Effector memory CD8-positive, alpha-beta T cell (primary cell): ENCODE data around the gene LYRM2.
A peak's percentile ranks its signal among the peaks of the same experiment; 100 is the strongest.
"Not testable (repeated sequence)": the region's sequence is repeated elsewhere in the genome, so short reads cannot be mapped to it uniquely, and the experiment has no call there.

Experiments used
- ATAC-seq: fragments of 150-1000 bp; cut with Tn5 transposase; replicated peaks from 2 replicates; pipeline ENCODE4 v1.10.0; 2021; ENCODE audit warnings: mild to moderate bottlenecking, moderate library complexity
- DNase-seq, 3 experiments: peaks; one replicate each; pipeline ENCODE4 v3.0.0; 2021
- H3K27ac Mint-ChIP-seq, 2 donors: one replicate each; pipeline ENCODE4 v1.8.0; 2022; ENCODE audit warnings: mild to moderate bottlenecking in 2 of 2, mixed read lengths in 2 of 2, moderate library complexity in 2 of 2
- H3K27me3 Mint-ChIP-seq, 2 donors: one replicate each; pipeline ENCODE4 v1.8.0; 2022; ENCODE audit warnings: mixed read lengths in 2 of 2
- H3K36me3 Mint-ChIP-seq: one replicate; pipeline ENCODE4 v1.8.0; 2022; ENCODE audit warnings: mild to moderate bottlenecking, moderate library complexity, mixed read lengths; ENCODE audit not compliant: insufficient read depth
- H3K4me1 Mint-ChIP-seq, 2 donors: one replicate each; pipeline ENCODE4 v1.8.0; 2022; ENCODE audit warnings: low read depth in 2 of 2, mixed read lengths in 2 of 2
- H3K4me3 Mint-ChIP-seq, 2 donors: one replicate each; pipeline ENCODE4 v1.8.0; 2022; ENCODE audit warnings: mild to moderate bottlenecking in 2 of 2, mixed read lengths in 2 of 2, moderate library complexity in 2 of 2
- H3K9me3 Mint-ChIP-seq, 2 donors: one replicate each; pipeline ENCODE4 v1.8.0; 2022; ENCODE audit warnings: mixed read lengths in 2 of 2

Gene LYRM2

GRCh38 chr6:89667872-89668556 is 29.5 kb upstream of the LYRM2 start:
- Mint-ChIP-seq H3K27ac (peak overlapping the region in 1 of 2 donors; percentile 21), H3K4me3 (no peak overlapping the region), H3K36me3 (peaks cover 47% of the 10 kb centered on the region), H3K4me1 (no peaks in the 10 kb centered on the region), H3K9me3 (no peaks in the 10 kb centered on the region), H3K27me3 (no peaks in the 10 kb centered on the region)
- ATAC-seq (no peak), DNase-seq (no peak)

GRCh38 chr6:89662659-89663223 is 24.2 kb upstream of the LYRM2 start:
- ATAC-seq (no peak), DNase-seq (no peak)
- H3K4me1 Mint-ChIP-seq: no peaks in the 10 kb centered on the region
- H3K9me3 Mint-ChIP-seq: no peaks in the 10 kb centered on the region
- H3K36me3 Mint-ChIP-seq: peaks cover 49% of the 10 kb centered on the region
- H3K27ac Mint-ChIP-seq: no peak overlapping the region
- H3K4me3 Mint-ChIP-seq: no peak overlapping the region
- H3K27me3 Mint-ChIP-seq: no peaks in the 10 kb centered on the region

- Mint-ChIP-seq H3K9me3 (no peaks in the 10 kb centered on the region), H3K27me3 (no peaks in the 10 kb centered on the region), H3K4me1 (no peaks in the 10 kb centered on the region), H3K4me3 (no peak overlapping the region), H3K36me3 (peaks cover 53% of the 10 kb centered on the region), H3K27ac (no peak overlapping the region)
- DNase-seq: no peak
- ATAC-seq: no peak
Observed at GRCh38 chr6:89661559-89661958, 23.0 kb upstream of the LYRM2 start.

- no peak for ATAC-seq
- H3K4me1 Mint-ChIP-seq: no peaks in the 10 kb centered on the region
- DNase-seq: no peak
- H3K36me3 Mint-ChIP-seq: peaks cover 56% of the 10 kb centered on the region
- no peaks in the 10 kb centered on the region for H3K27me3 Mint-ChIP-seq
- no peak overlapping the region for H3K4me3 Mint-ChIP-seq
- H3K9me3 Mint-ChIP-seq: no peaks in the 10 kb centered on the region
- H3K27ac Mint-ChIP-seq: no peak overlapping the region
Observed at GRCh38 chr6:89660981-89661380, 22.4 kb upstream of the LYRM2 start.

- H3K4me1 Mint-ChIP-seq: no peaks in the 10 kb centered on the region
- ATAC-seq (no peak), DNase-seq (no peak)
- no peak overlapping the region for H3K4me3 Mint-ChIP-seq
- no peak overlapping the region for H3K27ac Mint-ChIP-seq
- no peaks in the 10 kb centered on the region for H3K9me3 Mint-ChIP-seq
- H3K27me3 Mint-ChIP-seq: no peaks in the 10 kb centered on the region
- peaks cover 54% of the 10 kb centered on the region for H3K36me3 Mint-ChIP-seq
Observed at GRCh38 chr6:89657445-89658158, 19.1 kb upstream of the LYRM2 start.

- no peaks in the 10 kb centered on the region for H3K27me3 Mint-ChIP-seq
- H3K9me3 Mint-ChIP-seq: no peaks in the 10 kb centered on the region
- DNase-seq (no peak), ATAC-seq (no peak)
- H3K4me3 Mint-ChIP-seq: no peak overlapping the region
- H3K27ac Mint-ChIP-seq: no peak overlapping the region
- H3K4me1 Mint-ChIP-seq: no peaks in the 10 kb centered on the region
- H3K36me3 Mint-ChIP-seq: peaks cover 75% of the 10 kb centered on the region
Observed at GRCh38 chr6:89655122-89655521, 16.6 kb upstream of the LYRM2 start.

- no peaks in the 10 kb centered on the region for H3K4me1 Mint-ChIP-seq
- H3K27me3 Mint-ChIP-seq: no peaks in the 10 kb centered on the region
- ATAC-seq: no peak
- no peak overlapping the region for H3K4me3 Mint-ChIP-seq
- no peaks in the 10 kb centered on the region for H3K9me3 Mint-ChIP-seq
- no peak for DNase-seq
- H3K27ac Mint-ChIP-seq: no peak overlapping the region
- H3K36me3 Mint-ChIP-seq: peaks cover 70% of the 10 kb centered on the region
Observed at GRCh38 chr6:89650579-89650978, 12.0 kb upstream of the LYRM2 start.

GRCh38 chr6:89649682-89650081 is 11.1 kb upstream of the LYRM2 start:
- Mint-ChIP-seq H3K27ac (no peak overlapping the region), H3K4me3 (no peak overlapping the region), H3K36me3 (peaks cover 71% of the 10 kb centered on the region), H3K9me3 (no peaks in the 10 kb centered on the region), H3K4me1 (no peaks in the 10 kb centered on the region), H3K27me3 (no peaks in the 10 kb centered on the region)
- DNase-seq (no peak), ATAC-seq (no peak)

- ATAC-seq: no peak
- peaks cover 42% of the 10 kb centered on the region for H3K36me3 Mint-ChIP-seq
Observed at GRCh38 chr6:89644864-89645263, 6.3 kb upstream of the LYRM2 start.

GRCh38 chr6:89643406-89643805 is 4.9 kb upstream of the LYRM2 start:
- ATAC-seq (no peak), DNase-seq (no peak)
- Mint-ChIP-seq H3K4me1 (peaks cover 9% of the 10 kb centered on the region in 2 donors), H3K9me3 (no peaks in the 10 kb centered on the region), H3K27me3 (no peaks in the 10 kb centered on the region), H3K27ac (no peak overlapping the region), H3K4me3 (no peak overlapping the region), H3K36me3 (peaks cover 49% of the 10 kb centered on the region)

More at GRCh38 chr6:89644864-89645263, 6.3 kb upstream of the LYRM2 start:
- no peaks in the 10 kb centered on the region for H3K9me3 Mint-ChIP-seq
- no peaks in the 10 kb centered on the region for H3K4me1 Mint-ChIP-seq
- DNase-seq: no peak
- H3K27ac Mint-ChIP-seq: peak overlapping the region in 1 of 2 donors; percentile 46
- H3K4me3 Mint-ChIP-seq: no peak overlapping the region
- no peaks in the 10 kb centered on the region for H3K27me3 Mint-ChIP-seq

- no peak overlapping the region for H3K4me3 Mint-ChIP-seq
- ATAC-seq (no peak), DNase-seq (no peak)
- H3K27ac Mint-ChIP-seq: no peak overlapping the region
- H3K4me1 Mint-ChIP-seq: peaks cover 13% of the 10 kb centered on the region in 2 donors
- H3K27me3 Mint-ChIP-seq: no peaks in the 10 kb centered on the region
- H3K36me3 Mint-ChIP-seq: peaks cover 48% of the 10 kb centered on the region
- no peaks in the 10 kb centered on the region for H3K9me3 Mint-ChIP-seq
Observed at GRCh38 chr6:89642956-89643355, 4.4 kb upstream of the LYRM2 start.

GRCh38 chr6:89641581-89641980 is 3.0 kb upstream of the LYRM2 start:
- H3K4me3 Mint-ChIP-seq, H3K27ac Mint-ChIP-seq, DNase-seq, H3K9me3 Mint-ChIP-seq, H3K27me3 Mint-ChIP-seq, ATAC-seq: not testable (repeated sequence)
- Mint-ChIP-seq H3K36me3 (peaks cover 39% of the 10 kb centered on the region), H3K4me1 (peaks cover 13 to 16% of the 10 kb centered on the region in 2 donors)

GRCh38 chr6:89640804-89641203 is 2.3 kb upstream of the LYRM2 start:
- peaks cover 15 to 16% of the 10 kb centered on the region in 2 donors for H3K4me1 Mint-ChIP-seq
- peaks cover 42% of the 10 kb centered on the region for H3K36me3 Mint-ChIP-seq
- H3K4me3 Mint-ChIP-seq: no peak overlapping the region
- no peak overlapping the region for H3K27ac Mint-ChIP-seq
- no peaks in the 10 kb centered on the region for H3K9me3 Mint-ChIP-seq
- no peaks in the 10 kb centered on the region for H3K27me3 Mint-ChIP-seq
- DNase-seq (no peak), ATAC-seq (no peak)

GRCh38 chr6:89637960-89638319 is 607 bp downstream of the LYRM2 start:
- Mint-ChIP-seq H3K27ac (peak overlapping the region; percentile 99), H3K4me1 (peaks cover 18% of the 10 kb centered on the region in 2 donors), H3K36me3 (peaks cover 41% of the 10 kb centered on the region), H3K9me3 (no peaks in the 10 kb centered on the region), H3K4me3 (peak overlapping the region; percentile 85 to 91), H3K27me3 (no peaks in the 10 kb centered on the region)
- ATAC-seq: peak; percentile 0
- DNase-seq: no peak
